ENCODE data around the gene CARD10.
A peak's percentile ranks its signal among the peaks of the same experiment; 100 is the strongest.

CARD10 gene

DNA sequence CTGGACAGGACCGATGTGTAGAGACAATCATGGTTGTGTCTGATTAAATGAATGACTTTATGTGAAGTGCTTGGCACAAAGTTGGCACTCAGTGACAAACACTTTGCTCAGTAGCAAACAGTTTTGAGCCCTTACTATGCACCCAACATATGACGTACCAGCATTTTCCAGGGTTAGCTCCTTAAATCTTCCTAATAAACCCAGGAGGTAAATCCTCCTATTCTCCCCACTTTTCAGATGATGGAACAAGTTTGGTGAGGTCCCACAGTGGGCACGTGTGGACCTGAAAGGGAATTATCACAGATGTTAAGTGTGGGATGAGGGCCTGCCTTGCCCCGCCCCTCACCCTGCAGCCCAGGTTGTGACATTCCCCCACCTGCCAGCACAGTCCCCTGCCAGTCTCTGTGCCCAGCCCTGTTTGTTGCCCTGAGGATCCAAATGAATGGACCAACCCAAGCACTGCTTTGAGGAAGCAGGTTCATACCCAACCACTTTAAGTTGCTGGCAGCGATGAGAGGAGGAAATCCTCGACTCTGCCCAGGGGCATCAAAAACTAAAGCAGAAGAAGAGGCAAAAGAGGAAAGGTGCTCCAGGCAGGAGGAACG is 6.6 kb upstream of the CARD10 start:
- FAIRE-seq: no peak

DNA sequence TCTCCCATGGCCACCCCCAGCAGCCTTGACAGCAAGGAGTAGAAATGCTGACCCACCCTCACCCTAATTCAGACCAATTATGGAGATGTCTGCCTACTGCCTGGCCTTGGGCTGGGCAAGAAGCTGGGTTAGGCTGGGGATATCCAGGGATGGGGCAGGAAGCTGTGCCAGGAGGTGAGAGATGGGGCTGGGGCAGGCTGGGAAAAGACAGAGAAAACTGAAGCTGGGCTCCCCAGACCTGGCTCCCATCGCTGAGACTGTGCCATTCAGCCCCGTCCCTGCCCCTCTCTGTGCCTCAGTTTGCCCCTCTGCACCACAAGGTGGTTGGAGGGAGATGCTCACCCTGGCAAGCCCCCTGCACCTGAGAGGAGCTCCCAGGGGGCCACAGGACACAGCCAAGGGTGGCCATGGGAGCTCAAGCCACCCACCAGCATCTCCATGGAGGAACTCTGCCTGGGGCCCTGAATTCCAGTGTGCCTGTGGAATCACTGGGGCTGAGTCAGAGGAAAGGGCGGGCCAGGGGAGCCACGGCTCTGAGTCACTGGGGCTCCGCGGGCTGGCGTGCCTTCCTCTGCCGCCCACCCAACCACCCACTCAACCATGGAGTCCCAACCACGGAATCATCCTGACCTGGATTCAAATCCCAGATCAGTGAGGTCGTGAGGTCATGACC is 6.0 kb upstream of the CARD10 start:
- FAIRE-seq: no peak

DNA sequence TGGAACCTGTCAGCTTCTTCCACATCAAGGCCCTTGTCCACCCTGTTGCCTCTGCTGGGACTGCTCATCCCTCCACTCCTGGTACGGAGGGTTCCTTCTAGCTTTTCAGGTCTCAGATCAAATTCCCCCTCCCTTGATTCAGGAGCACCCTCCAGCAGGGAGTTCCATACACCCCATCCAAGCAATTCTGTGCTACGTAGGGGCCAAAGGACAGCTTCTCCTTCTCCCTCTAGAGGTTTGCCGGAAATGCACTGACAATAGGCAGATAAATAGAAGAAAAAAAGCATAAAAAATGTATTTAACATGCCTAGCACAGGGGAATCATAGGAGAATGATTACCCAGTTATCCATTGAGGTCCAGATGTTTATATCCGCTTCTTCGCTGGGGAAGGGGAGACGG is 3.3 kb upstream of the CARD10 start:
- FAIRE-seq: no peak

DNA sequence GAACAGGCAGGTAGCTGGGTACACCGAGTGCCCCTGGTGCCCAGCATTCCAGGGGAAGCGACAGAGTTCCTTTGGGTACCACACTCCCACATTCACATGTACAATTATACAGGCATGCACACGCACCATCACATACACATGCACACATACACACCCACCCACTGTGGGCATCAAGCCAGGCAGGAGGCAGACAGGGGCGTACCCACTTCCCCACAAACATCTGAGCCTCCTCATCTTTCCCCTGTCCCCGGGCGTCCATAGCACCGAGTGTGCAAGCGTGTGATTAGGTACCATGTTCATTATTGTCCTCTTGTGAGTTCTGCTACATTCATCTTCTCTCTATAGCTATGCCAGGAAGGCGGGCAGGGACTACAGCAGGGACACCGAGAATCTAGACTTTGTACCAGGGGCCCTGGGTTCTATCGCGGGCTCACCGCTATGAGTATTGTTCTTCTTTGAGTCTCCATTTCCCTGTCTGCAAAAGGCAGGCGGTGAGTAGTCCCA is 2.1 kb upstream of the CARD10 start:
- no peak for FAIRE-seq

DNA sequence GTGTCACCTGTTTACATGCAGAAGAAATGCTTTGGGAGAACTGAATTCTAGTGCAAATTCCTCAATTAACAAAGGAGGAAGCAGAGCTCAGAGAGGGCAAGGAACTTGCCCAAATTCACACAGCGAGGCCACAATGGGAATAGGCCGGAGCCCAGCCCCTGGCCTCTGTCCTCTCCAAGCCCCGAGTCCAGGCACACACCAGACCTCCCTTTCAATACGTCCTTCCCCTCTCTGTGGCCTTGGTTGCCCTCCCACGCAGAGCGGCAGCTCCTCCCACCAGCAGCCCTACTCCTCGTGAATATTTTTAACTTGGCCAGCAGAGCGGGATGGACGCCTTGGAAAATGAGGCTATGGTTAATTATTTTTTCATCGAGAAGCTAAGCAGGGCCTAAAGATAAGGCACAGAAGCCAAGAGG is 1.6 kb upstream of the CARD10 start:
- no peak for FAIRE-seq

DNA sequence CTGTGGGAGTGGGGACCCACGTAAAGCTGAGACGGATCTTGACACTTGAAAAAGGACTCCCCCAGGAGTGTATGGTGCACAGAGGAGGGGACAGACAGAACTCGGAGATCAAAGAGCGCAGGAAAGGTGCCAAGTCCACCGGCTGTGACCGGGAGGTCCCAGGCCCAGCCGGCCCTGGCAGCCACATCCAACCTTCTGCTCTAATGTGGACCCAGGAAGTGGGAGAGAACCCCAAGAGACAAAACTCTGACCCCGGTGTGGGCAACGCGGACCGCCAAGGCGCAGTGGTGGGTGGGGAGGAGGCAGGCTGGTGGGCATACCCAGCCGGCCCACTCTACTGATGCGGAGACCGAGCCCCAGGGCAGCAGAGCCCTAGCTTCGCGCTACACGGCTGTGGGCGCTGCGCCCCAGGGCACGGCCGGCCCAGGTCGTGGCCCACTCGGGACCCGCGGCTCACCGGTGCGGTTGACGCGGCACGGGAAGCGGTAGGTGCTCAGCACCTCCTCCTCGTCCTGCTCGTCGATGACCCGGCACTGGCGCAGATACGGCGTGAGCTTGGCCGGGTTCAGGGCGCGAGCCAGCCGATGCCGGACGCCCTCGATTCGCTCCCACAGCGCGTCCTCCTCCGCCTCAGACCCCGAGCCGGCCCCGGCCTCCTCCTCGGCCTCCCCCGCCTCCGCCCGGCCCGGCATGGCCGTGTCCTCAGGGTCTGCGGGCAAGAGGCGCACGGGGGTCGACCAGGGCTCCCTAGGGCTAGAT is 527 bp downstream of the CARD10 start:
- no peak for FAIRE-seq

DNA sequence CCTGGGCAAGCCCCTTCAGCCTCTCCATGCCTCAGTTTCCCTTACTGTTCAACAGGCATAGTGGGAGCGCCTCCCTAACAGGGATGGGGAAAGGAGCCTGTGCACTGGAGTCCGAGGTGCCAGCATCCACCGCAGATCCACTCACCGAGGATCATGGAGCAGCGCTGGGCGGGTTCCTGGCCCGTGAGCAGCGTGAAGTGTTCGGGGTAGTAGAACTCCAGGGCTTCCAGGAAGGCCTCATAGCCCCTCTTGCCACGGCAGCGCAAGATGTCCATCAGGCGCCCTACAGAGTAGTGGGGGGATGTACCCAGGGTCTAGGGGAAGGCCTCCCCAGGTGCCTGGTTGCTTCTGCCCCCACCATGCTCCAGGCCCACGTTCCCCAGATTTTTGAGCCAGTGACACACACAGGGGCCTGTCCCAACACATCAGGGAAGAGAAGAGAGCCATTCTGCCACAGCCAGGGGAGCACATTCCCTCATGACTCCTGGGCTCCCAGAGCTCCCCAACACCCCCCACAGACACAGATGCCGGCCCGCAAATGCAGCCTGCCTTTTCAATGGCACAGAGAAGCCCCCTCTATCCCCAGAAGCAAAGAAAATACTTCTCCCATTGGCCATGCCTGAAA is 1.3 kb downstream of the CARD10 start:
- no peak for FAIRE-seq

DNA sequence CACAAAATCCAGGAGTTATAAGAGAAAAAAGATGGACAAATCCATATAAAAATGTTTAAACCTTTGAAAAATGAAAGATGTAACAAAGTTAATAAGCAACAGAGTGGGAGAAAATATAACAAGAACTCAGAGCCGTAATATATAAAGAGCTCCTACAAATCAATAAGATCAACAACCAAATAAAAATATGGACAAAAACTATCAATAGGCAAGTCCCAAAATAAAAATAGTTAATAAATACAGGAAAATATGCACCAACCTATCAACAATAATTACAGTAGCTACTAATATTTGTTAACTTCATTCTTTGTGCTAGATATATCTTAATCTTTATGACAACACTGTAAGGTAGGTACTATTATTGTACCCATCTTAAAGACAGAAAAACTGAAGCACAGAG is 2.8 kb downstream of the CARD10 start:
- peak; percentile 9 for FAIRE-seq

DNA sequence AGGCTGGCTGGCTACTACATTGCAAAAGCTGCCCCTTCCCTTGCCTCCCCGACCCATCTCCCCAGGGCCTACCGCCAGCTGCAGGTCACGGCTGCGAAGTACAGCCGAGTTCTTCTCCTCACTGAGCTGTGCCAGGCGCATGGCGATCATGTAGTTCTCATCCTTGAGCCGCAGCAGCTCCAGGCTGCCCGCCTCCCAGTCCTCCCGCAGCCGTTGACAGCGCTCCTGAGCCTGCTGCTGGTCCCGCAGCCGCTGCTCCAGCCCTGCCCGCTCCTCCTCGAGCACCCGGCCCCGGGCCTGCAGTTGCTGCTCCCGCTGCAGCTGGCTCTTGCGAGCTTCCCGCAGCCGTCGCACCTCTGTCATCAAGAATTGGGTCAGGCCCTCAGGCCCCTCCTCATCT is 3.3 kb downstream of the CARD10 start:
- FAIRE-seq: no peak

DNA sequence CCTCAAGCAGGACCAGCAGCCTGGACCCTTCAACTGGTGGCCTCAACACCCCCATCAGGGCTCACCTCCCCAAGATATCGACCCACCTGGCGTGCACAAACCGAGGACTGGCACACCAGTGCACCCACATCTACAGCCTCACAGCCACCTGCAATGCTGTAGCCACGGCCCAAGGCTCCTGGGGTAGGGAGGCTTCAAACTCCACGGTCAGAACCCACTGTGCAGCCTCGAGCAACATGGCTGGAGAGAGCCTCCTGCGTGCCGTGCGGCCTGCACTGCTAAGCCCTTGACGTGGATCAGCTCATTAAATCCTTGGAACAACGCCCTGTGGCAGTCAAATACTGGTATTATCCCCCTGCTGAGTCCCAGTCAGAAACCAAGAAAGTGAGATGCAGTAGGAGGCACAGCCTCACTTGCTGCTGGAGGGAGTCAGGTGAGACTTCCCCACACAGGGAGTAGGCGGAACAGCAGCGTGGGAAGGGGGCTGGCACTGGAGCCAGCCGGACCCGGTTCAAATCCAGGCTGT is 4.6 kb downstream of the CARD10 start:
- no peak for FAIRE-seq

DNA sequence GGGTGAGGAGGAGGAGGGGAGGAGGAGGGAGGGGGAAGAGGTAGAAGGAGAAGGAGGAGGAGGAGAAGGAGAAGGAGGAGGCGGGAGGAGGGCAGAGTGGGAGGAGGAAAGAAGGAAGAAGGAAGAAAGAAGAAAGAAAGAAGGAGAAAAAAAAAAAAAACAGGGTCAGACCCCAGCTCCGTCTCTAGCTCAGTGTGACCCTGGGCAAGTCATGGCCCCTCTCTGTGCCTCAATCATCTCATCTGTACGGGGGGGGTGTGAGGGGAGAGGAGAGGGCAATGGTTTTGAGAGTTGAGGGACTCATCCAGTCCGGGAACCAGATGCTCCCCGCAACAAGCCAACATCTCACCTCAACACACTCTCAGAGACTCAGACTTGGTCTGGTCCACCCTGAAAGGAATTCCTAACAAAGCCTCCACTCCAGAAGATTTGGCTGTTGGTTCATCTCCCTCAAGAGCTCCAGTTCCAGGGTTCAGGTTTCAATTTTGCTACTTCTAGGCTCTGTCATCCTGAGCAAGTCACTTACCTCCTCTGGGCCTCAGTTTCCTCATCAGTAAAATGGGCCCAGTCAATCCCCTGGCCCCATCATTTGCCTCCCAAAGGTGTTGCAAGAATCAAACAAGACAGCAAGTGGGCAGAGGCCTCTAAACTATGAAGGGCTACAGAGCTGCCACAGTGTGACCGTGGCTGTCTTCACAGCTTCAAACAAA is 7.7 kb downstream of the CARD10 start:
- FAIRE-seq: no peak

DNA sequence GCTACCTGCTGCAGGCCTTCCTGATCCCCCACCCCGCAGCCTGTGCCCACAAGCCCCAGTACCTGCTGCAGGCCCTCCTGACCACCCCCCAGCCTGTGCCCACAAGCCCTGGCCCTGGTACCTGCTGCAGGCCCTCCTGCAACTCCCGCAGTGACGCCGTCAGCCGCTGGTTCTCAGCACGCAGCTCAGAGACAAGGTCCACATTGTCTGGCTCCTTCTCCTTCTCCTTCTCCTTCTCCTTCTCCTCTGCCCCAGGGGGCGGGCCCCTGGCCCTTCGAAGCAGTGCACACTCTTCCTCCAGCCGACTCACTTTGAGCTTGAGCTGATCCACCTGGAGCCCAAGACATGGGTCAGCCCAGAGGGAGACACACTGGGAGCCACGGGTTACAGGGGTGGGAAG is 9.1 kb downstream of the CARD10 start:
- FAIRE-seq: no peak

DNA sequence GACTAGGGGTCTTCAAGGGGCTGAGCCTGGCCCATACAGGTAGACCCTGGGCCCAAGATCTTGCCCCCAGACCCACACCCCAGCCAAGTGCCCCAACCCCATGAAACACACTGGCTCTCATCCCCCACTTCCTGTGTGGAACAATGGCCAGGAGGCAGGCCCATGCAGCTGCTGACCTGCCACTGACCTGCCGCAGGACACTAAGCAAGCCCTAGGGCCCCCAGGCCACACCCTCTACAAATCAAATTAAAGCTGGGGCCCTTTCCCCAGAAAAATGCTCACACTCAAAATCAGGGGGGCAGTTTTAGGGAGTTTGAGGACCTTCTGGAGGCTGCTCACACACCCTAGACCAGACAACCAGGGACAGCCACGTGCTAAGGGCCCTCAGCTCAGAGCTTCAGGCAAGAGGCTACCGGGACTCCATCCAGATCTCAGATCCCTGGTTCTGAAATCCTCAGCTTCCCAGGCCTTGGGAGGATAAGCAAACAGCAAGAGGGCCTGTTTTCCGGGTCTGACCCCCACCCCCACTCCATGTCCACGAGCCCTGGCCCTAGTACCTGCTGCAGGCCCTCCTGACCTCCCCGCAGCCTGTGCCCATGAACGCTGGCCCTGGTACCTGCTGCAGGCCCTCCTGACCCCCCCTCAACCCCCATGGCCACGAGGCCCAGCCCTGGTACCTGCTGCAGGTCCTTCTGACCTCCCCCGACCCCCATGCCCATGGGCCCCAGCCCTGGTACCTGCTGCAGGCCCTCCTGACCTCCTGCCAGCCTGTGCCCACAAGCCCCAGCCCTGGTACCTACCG is 10.0 kb downstream of the CARD10 start:
- FAIRE-seq: no peak

DNA sequence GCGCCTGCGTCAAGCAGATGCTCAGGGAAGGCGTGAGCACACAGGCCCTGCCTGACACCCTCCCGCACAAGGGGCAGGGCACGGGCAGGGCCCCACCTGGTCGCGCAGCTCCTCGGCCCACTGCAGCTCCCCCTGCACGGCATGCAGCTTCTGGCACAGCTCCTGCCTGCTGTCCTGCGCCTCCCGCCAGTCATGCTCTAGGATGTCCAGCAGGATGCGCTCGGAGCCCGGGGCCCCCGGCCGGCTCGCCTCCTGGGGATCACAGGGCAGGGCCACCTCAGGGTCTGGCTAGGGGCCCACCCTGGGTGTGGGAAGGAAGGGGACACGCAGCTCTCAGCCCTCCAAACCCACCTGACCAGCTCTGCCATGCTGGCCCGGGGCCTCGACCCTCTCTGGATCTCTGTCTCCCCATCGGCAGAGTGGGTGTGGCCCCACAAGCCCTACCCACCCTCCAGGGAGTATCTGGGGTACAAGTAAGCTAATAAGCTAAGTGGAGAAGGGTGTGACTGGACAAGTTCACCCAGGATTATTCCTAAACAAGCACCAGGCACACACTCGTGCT is 10.7 kb downstream of the CARD10 start:
- no peak for FAIRE-seq

DNA sequence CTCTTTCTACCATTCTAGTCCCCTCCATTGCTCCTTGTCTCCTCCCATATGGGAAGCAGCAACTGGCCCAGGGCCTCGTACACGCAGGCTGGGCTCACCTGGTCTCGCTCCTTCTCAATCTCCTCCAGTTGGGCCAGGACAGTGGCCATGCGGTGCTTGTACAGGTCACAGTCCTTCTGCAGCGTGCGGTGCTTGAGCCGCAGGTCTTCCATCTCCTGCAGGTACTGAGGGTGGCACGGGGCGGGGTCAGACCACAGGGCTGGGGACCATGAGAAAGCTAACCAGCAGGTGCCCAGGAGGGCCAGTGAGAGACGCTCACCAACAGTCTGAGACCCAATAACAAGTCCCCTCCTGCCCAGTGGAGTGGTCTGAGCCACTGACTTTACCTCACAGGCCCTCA is 11.5 kb downstream of the CARD10 start:
- FAIRE-seq: no peak

DNA sequence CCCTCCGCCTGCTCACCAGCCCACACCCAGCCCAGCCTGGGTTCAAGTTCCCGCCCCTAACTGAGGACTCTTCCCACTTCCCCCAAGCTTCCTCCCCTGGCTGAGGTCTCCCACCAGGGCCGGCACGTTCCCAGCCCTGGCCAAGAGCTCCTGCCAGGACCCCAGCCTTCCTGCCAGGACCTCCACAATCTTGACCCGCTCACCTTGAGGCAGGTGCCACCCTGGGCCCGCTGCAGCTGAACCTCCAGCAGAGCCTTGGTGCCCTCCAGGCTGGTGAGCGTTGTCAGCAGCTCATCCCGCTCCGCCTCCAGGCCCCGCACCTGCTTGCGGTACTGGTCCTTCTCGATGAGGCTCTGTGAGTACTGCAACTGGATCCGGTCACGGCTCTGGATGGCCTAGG is 13.2 kb downstream of the CARD10 start:
- no peak for FAIRE-seq

DNA sequence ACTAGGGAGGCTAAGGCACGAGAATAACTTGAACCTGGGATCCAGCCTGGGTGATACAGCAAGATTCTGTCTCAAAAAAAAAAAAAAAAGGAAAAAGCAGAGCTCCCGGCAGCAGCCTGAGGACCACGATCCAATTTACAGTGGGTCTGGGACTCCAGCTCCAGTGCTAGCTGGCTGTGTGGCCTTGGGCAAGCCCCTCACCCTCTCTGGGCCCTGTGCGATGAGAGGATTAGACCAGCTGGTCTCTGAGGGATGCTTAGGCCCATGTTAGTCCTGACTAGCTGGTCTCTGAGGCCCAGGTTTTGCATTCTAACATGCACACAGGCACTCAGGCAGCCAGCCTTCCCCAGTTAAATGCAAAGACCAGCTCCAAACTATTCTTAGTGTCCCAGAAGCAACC is 13.7 kb downstream of the CARD10 start:
- no peak for FAIRE-seq

DNA sequence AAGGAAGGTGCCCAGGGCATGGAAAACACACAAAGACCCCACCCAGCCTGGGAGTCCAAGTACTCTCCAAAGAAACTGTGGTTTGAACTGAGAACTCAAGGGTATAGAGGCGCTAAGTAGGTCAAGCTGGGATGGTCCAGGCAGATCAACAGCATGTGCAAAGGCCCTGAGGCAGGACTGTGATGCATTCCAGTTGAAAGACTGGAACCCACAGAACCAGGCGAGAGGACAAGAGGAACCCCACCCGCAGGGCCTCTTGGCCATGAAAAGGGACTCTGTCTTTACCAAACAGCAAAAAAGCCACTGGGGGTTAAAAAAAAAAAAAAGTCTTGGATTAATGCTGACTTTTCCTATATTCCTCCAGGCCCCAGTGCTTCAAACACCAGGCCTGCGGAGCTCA is 14.3 kb downstream of the CARD10 start:
- no peak for FAIRE-seq

DNA sequence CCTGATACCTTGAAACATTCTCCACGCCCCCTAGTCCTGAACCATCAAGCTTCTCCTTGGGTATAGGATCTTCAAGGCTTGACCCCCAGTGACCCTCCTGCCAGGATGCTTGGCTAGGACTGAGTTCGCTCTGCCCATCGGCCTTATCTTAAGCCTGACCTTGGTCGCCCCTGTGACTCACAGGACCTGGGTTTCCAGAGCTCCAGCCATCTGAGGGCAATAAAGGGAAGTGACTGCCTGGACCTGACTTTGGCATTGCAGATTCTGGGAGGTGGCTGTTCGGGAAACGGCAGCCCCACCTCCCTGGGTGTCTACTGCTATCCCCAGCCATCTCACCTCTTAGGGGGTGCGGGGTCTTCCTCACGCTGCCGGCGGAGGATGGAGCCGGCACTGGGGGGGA is 15.4 kb downstream of the CARD10 start:
- FAIRE-seq: no peak

DNA sequence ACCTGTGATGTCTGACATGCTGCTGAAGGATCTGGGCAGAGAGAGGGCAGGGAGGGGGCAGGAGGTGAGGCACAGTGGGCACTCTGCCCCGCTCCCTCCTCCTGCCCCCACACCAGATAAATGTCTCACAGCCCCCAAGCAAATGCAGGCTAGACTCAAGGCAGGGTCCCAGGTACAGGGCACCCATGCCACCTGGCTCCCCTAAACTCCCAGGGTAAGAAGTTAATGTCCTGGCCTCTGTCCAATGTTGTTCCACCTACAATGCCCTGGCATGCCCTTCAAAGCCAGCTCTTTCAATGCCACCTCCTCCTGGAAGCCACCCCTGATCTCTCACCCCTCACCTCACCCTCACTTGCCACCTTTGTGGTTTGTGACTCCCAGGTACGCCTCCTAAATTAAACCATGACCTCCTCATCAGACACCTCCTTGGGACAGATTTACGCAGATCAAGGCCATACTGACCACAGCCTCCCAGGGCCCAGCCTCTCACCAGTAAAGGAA is 16.0 kb downstream of the CARD10 start:
- no peak for FAIRE-seq
